Measurements from ENCODE around the gene AHRR.

Gene AHRR

DNA sequence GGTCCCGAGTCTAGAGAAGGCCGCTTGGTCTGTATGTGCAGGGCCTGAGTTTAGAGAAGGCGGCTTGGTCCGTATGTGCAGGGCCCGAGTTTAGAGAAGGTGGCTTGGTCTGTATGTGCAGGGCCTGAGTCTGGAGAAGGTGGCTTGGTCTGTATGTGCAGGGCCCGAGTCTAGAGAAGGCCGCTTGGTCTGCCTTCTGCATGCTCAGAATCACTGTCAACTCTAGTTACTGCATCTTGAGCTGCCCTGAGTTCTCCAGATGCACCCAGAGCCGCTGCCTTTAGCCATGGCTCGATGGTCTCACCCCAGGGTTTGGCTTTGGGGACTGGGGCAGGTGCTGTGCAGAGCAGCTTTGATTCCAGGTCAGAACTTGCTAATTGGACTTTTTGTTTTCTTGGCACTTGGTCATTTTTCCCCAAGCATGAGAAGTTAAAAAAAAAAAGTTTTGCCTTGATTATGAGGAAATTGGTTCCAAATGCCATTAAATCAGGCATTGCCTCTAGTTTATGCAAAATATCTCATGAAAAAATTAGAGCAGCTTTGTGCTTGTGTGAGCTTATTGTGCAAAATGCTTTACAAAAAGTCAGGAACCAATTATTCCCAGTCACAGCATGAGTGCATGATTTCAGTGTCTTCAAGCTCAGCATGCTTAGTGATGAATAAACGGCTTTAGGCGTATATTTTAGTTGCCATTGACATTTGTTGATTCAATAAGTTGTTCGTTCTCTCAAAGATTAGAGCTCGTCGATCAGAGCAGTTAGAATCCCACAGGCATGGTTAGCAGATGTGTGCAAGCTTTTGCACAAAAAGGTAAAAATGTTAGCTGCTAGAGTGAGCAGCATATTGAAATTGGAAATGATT lies 96.0 kb downstream of the AHRR start:
- DNase-seq (ENCODE audit: low read depth): no peak
- no peak overlapping the region for H3K4me3 ChIP-seq (ENCODE audit: low read depth, low read length)
- no peak for TF ChIP-seq CTCF (IDR thresholded peaks at IDR 0.05; ENCODE audit: insufficient read depth, low read depth, low read length, missing control alignments)

- no peak overlapping the region for H3K4me3 ChIP-seq (ENCODE audit: low read depth, low read length)
- TF ChIP-seq CTCF (IDR thresholded peaks at IDR 0.05; ENCODE audit: insufficient read depth, low read depth, low read length, missing control alignments): no peak
- DNase-seq (ENCODE audit: low read depth): no peak
Observed at GRCh38 chr5:418162-419121, 96.9 kb downstream of the AHRR start.

DNA sequence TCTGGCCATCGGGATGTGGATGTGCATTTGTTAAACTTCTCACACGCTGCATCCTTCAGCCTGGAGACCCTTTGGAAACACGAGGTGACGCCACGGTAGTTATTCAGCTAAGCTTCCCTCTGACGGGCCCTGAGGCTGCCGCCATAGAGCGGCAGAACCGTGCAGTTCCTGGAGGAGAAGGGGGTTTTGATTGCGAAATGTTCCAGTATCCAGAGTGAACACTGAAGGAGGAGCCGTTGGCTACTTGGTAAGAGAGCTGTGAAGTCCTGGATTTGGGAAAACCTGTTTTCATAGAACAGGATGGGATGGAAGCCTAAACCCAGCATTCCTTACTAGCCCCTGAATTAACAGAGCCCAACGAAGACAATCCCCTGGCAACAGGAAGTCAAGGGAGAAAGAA lies 98.5 kb downstream of the AHRR start:
- no peak for TF ChIP-seq CTCF (IDR thresholded peaks at IDR 0.05; ENCODE audit: insufficient read depth, low read depth, low read length, missing control alignments)
- no peak for DNase-seq (ENCODE audit: low read depth)
- H3K4me3 ChIP-seq (ENCODE audit: low read depth, low read length): no peak overlapping the region

- DNase-seq (ENCODE audit: low read depth): no peak
- no peak overlapping the region for H3K4me3 ChIP-seq (ENCODE audit: low read depth, low read length)
- no peak for TF ChIP-seq CTCF (IDR thresholded peaks at IDR 0.05; ENCODE audit: insufficient read depth, low read depth, low read length, missing control alignments)
Observed at GRCh38 chr5:420632-421286, 99.2 kb downstream of the AHRR start.

- DNase-seq (ENCODE audit: low read depth): no peak
- TF ChIP-seq CTCF (IDR thresholded peaks at IDR 0.05; ENCODE audit: insufficient read depth, low read depth, low read length, missing control alignments): no peak
- no peak overlapping the region for H3K4me3 ChIP-seq (ENCODE audit: low read depth, low read length)
Observed at GRCh38 chr5:421287-421880, 99.9 kb downstream of the AHRR start.

DNA sequence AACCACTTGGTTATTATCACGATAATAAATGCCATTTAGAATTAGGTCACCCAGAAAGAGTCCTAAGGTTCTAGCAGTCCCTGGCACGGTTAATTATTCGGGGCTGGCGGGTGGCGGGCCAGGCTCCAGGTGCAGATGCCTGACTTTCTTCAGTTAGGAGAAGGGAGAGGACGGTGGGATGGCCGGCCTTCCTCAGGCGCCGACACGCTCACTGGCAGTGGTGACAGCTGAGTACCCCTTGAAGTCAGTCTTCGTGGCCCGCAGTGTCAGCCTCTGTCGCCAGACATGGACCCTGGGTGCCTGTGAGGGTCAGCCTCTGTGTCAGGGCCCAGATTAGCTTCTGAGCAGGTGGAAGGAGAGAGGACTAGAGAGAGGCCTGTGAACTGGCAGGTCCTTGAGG lies 100.4 kb downstream of the AHRR start:
- TF ChIP-seq CTCF (IDR thresholded peaks at IDR 0.05; ENCODE audit: insufficient read depth, low read depth, low read length, missing control alignments): no peak
- DNase-seq (ENCODE audit: low read depth): no peak
- no peak overlapping the region for H3K4me3 ChIP-seq (ENCODE audit: low read depth, low read length)
